ENCODE measurements around the gene GHRHR.

Gene GHRHR

DNA sequence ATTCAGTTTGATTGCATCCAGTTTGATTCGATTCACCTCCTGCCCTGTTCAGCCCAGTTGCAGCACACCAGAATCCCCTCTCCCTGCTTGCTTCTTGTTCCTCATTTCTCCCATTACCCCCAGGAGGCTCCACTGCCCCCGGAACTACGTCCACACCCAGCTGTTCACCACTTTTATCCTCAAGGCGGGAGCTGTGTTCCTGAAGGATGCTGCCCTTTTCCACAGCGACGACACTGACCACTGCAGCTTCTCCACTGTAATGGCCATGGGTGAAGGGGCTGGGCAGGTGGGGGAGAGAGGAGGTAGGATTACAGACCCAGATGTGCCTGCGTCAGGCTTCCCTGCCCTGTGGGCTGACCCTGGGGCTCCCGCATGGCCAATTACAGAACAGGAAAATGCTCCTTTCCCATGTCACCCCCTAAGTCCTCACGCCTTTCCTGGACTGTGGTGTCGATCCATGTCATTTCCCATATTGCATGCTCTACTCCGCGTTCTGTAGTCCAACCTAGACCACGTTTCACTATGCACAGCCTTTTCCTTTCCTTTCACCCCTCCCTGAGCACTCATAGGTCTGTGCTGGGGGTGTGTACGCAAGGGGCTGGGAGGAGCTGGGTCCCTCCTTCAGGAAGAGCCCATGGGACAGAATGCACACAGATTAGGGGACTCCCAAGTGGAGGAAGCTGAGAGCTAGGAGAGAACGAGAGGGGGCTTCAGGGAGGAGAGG is 8.2 kb downstream of the GHRHR start:
- Histone ChIP-seq H3K27ac (ENCODE audit: low read depth, low read length) (no peak overlapping the region), H3K79me1 (ENCODE audit: low read length) (no peaks in the 10 kb centered on the region), H4K5ac (ENCODE audit: low read length) (no peak overlapping the region), H3K56ac (ENCODE audit: low read length) (no peak overlapping the region), H4K8ac (ENCODE audit: low read depth, low read length) (no peak overlapping the region), H3K4me3 (ENCODE audit: low read length) (no peak overlapping the region), H3K79me2 (ENCODE audit: control insufficient read depth, insufficient read depth, low read length) (no peaks in the 10 kb centered on the region), H3K27me3 (ENCODE audit: insufficient read depth, low read length, poor library complexity) (no peaks in the 10 kb centered on the region), H3K9ac (ENCODE audit: low read length) (no peak overlapping the region), H3K18ac (ENCODE audit: low read length) (no peak overlapping the region), H2BK5ac (ENCODE audit: low read length) (no peak overlapping the region), H3K36me3 (ENCODE audit: control insufficient read depth, insufficient read depth, low read length) (no peaks in the 10 kb centered on the region), H3K23ac (ENCODE audit: low read length) (no peak overlapping the region), H3K4me2 (ENCODE audit: low read length) (no peak overlapping the region), H2AK5ac (ENCODE audit: low read length) (no peak overlapping the region), H2BK120ac (ENCODE audit: low read depth, low read length) (no peak overlapping the region), H3K4ac (ENCODE audit: low read depth, low read length) (no peak overlapping the region), H2BK15ac (replicated peaks; ENCODE audit: low read depth) (no peak overlapping the region), H3K4me1 (ENCODE audit: control insufficient read depth, low read depth, low read length) (no peaks in the 10 kb centered on the region)
- WGBS (ENCODE audit: extremely low coverage, insufficient coverage, low lambda C conversion rate): no CpG with 5 or more reads among the region's 15 CpGs
- DNase-seq: no peak

DNA sequence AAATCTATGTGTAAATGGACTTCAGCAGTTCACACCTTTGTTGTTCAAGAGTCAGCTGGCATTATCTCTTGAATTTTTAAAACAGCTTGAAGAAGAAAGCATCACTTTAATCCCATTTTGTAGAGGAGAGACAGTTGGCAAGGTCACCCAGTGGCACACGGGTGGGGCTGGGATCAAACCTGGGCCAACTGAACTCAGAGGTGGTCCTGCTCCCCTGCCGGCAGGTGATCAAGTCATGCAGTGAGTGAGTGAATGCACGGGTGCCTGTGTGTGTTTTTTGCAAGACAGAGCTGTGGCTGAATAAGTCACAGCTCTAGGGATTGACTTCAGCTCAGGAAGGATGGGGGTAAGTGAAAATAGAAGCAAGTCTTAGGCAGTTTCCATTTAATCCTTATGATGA is 9.5 kb downstream of the GHRHR start:
- Histone ChIP-seq H2AK5ac (ENCODE audit: low read length) (no peak overlapping the region), H3K27ac (ENCODE audit: low read depth, low read length) (no peak overlapping the region), H3K4me2 (ENCODE audit: low read length) (no peak overlapping the region), H3K4me3 (ENCODE audit: low read length) (no peak overlapping the region), H3K9ac (ENCODE audit: low read length) (no peak overlapping the region), H3K36me3 (ENCODE audit: control insufficient read depth, insufficient read depth, low read length) (no peaks in the 10 kb centered on the region), H3K27me3 (ENCODE audit: insufficient read depth, low read length, poor library complexity) (no peaks in the 10 kb centered on the region), H3K18ac (ENCODE audit: low read length) (no peak overlapping the region), H2BK5ac (ENCODE audit: low read length) (no peak overlapping the region), H2BK15ac (replicated peaks; ENCODE audit: low read depth) (no peak overlapping the region), H3K79me2 (ENCODE audit: control insufficient read depth, insufficient read depth, low read length) (no peaks in the 10 kb centered on the region), H4K5ac (ENCODE audit: low read length) (no peak overlapping the region), H3K4me1 (ENCODE audit: control insufficient read depth, low read depth, low read length) (no peaks in the 10 kb centered on the region), H3K23ac (ENCODE audit: low read length) (no peak overlapping the region), H4K8ac (ENCODE audit: low read depth, low read length) (no peak overlapping the region), H3K79me1 (ENCODE audit: low read length) (no peaks in the 10 kb centered on the region), H3K4ac (ENCODE audit: low read depth, low read length) (no peak overlapping the region), H3K56ac (ENCODE audit: low read length) (no peak overlapping the region), H2BK120ac (ENCODE audit: low read depth, low read length) (no peak overlapping the region)
- WGBS (ENCODE audit: extremely low coverage, insufficient coverage, low lambda C conversion rate): no CpG with 5 or more reads among the region's 3 CpGs
- DNase-seq: no peak

DNA sequence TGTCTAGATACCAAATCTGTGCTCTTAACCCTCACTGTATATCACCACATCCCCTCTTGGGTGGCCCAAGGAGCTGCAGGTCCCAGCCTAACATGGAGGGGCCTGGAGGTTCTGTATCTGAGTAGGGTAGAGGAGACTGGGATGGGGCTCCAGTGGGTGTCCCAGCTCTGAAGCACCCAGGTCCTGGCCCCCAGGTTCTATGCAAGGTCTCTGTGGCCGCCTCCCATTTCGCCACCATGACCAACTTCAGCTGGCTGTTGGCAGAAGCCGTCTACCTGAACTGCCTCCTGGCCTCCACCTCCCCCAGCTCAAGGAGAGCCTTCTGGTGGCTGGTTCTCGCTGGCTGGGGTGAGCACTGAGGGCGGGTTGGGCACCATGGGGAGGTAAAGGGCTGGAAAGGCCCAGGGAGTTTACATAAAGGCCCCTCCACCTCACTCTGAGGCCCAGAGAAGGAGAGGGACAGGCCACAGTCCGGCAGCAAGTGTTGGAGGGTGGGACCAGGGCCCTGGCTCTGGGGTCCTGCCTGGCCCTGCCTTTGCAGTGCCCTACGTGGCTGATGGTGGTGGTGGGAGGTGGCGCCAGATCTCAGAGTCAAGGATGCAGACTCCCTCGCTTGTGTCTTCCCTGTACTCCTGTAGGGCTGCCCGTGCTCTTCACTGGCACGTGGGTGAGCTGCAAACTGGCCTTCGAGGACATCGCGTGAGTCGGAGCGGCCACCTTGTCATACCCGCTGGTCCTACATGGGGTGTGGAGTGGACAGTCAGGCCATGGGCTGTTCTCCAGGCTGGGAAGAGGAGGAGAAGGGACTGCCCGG is 10.2 kb downstream of the GHRHR start:
- no peak overlapping the region for H4K8ac ChIP-seq (ENCODE audit: low read depth, low read length)
- H3K9ac ChIP-seq (ENCODE audit: low read length): no peak overlapping the region
- no peak overlapping the region for H2BK15ac ChIP-seq (replicated peaks; ENCODE audit: low read depth)
- no peak overlapping the region for H3K18ac ChIP-seq (ENCODE audit: low read length)
- H2BK120ac ChIP-seq (ENCODE audit: low read depth, low read length): no peak overlapping the region
- H2AK5ac ChIP-seq (ENCODE audit: low read length): no peak overlapping the region
- no peaks in the 10 kb centered on the region for H3K36me3 ChIP-seq (ENCODE audit: control insufficient read depth, insufficient read depth, low read length)
- no peak overlapping the region for H3K4me2 ChIP-seq (ENCODE audit: low read length)
- H3K4ac ChIP-seq (ENCODE audit: low read depth, low read length): no peak overlapping the region
- no peak overlapping the region for H4K5ac ChIP-seq (ENCODE audit: low read length)
- H3K79me2 ChIP-seq (ENCODE audit: control insufficient read depth, insufficient read depth, low read length): no peaks in the 10 kb centered on the region
- H3K79me1 ChIP-seq (ENCODE audit: low read length): no peaks in the 10 kb centered on the region
- H3K4me1 ChIP-seq (ENCODE audit: control insufficient read depth, low read depth, low read length): no peaks in the 10 kb centered on the region
- H3K56ac ChIP-seq (ENCODE audit: low read length): no peak overlapping the region
- no peak for DNase-seq
- H3K4me3 ChIP-seq (ENCODE audit: low read length): no peak overlapping the region
- no peak overlapping the region for H3K23ac ChIP-seq (ENCODE audit: low read length)
- no peak overlapping the region for H2BK5ac ChIP-seq (ENCODE audit: low read length)
- H3K27me3 ChIP-seq (ENCODE audit: insufficient read depth, low read length, poor library complexity): no peaks in the 10 kb centered on the region
- WGBS (ENCODE audit: extremely low coverage, insufficient coverage, low lambda C conversion rate): no CpG with 5 or more reads among the region's 18 CpGs
- no peak overlapping the region for H3K27ac ChIP-seq (ENCODE audit: low read depth, low read length)

DNA sequence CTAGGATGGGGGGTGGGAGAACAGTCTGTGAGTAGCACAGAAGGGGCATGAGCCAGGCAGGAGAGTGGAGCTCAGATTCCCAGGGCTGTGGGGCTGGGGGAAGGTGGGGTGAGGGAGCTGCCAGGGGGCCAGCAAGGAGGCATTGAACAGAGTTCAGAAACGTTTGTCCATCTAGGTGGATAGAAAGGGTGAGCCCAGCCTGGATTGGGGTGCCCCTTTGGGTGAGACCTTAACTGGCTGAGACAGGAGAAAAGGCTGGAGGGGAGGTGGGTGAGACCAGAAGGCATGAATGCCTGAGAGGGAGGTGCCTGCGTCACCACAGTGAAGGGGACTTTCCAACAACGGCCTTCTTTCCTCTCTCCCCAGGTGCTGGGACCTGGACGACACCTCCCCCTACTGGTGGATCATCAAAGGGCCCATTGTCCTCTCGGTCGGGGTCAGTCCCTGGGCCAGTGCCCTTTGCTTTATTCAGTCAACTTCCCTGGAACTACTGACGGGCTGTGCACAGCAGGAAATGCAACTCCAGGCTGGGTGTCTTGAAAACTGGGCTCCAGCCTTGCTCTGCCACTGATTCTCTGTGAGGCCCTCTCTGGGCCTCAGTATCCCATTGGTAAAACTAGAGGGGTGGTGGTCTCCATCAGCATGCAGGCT is 11.0 kb downstream of the GHRHR start:
- DNase-seq: peak; percentile 83
- Histone ChIP-seq H4K5ac (ENCODE audit: low read length) (no peak overlapping the region), H2BK120ac (ENCODE audit: low read depth, low read length) (no peak overlapping the region), H3K56ac (ENCODE audit: low read length) (no peak overlapping the region), H3K27me3 (ENCODE audit: insufficient read depth, low read length, poor library complexity) (no peaks in the 10 kb centered on the region), H3K23ac (ENCODE audit: low read length) (no peak overlapping the region), H3K4ac (ENCODE audit: low read depth, low read length) (no peak overlapping the region), H3K18ac (ENCODE audit: low read length) (no peak overlapping the region), H2AK5ac (ENCODE audit: low read length) (no peak overlapping the region), H3K79me2 (ENCODE audit: control insufficient read depth, insufficient read depth, low read length) (no peaks in the 10 kb centered on the region), H2BK5ac (ENCODE audit: low read length) (no peak overlapping the region), H3K36me3 (ENCODE audit: control insufficient read depth, insufficient read depth, low read length) (no peaks in the 10 kb centered on the region), H3K27ac (ENCODE audit: low read depth, low read length) (no peak overlapping the region), H3K4me1 (ENCODE audit: control insufficient read depth, low read depth, low read length) (no peaks in the 10 kb centered on the region), H3K4me3 (ENCODE audit: low read length) (no peak overlapping the region), H4K8ac (ENCODE audit: low read depth, low read length) (no peak overlapping the region), H3K4me2 (ENCODE audit: low read length) (no peak overlapping the region), H3K9ac (ENCODE audit: low read length) (no peak overlapping the region), H3K79me1 (ENCODE audit: low read length) (no peaks in the 10 kb centered on the region), H2BK15ac (replicated peaks; ENCODE audit: low read depth) (no peak overlapping the region)
- no CpG with 5 or more reads among the region's 7 CpGs for WGBS (ENCODE audit: extremely low coverage, insufficient coverage, low lambda C conversion rate)

DNA sequence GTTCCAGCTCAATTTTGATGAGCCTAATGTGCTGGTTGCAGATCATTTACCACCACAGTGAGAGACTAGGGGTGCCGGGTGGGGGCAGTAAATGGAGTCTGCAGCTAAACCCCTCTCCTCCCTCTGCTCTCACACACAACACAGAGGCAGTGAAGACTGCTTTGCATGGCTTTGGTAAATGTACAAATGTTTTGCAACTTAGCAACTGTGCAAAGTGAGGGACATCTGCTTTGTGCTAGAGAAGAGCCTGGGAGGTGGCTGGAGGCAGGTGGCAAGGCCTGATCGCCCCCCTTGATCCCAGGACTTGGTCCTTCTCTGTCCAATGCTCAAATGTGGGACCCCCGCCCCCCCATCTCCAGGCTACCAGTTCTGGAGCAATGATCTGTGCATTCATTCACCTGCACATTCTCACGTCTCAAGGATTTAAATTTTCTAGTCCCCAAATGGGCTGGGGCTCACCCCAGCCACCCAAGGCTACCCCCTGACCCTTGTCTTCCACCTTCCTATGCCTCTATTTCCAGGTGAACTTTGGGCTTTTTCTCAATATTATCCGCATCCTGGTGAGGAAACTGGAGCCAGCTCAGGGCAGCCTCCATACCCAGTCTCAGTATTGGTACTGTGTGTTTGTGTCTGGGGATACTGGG is 11.6 kb downstream of the GHRHR start:
- H3K27me3 ChIP-seq (ENCODE audit: insufficient read depth, low read length, poor library complexity): no peaks in the 10 kb centered on the region
- H3K79me1 ChIP-seq (ENCODE audit: low read length): no peaks in the 10 kb centered on the region
- H2BK15ac ChIP-seq (replicated peaks; ENCODE audit: low read depth): no peak overlapping the region
- no peak overlapping the region for H3K18ac ChIP-seq (ENCODE audit: low read length)
- no peak overlapping the region for H3K4me3 ChIP-seq (ENCODE audit: low read length)
- H2AK5ac ChIP-seq (ENCODE audit: low read length): no peak overlapping the region
- H3K23ac ChIP-seq (ENCODE audit: low read length): no peak overlapping the region
- no peaks in the 10 kb centered on the region for H3K79me2 ChIP-seq (ENCODE audit: control insufficient read depth, insufficient read depth, low read length)
- H3K9ac ChIP-seq (ENCODE audit: low read length): no peak overlapping the region
- no peak overlapping the region for H3K56ac ChIP-seq (ENCODE audit: low read length)
- H4K8ac ChIP-seq (ENCODE audit: low read depth, low read length): no peak overlapping the region
- no peak overlapping the region for H3K4me2 ChIP-seq (ENCODE audit: low read length)
- H3K4ac ChIP-seq (ENCODE audit: low read depth, low read length): no peak overlapping the region
- H4K5ac ChIP-seq (ENCODE audit: low read length): no peak overlapping the region
- no peak for DNase-seq
- H2BK120ac ChIP-seq (ENCODE audit: low read depth, low read length): no peak overlapping the region
- no peaks in the 10 kb centered on the region for H3K4me1 ChIP-seq (ENCODE audit: control insufficient read depth, low read depth, low read length)
- H2BK5ac ChIP-seq (ENCODE audit: low read length): no peak overlapping the region
- no peak overlapping the region for H3K27ac ChIP-seq (ENCODE audit: low read depth, low read length)
- H3K36me3 ChIP-seq (ENCODE audit: control insufficient read depth, insufficient read depth, low read length): no peaks in the 10 kb centered on the region
- no CpG with 5 or more reads among the region's 5 CpGs for WGBS (ENCODE audit: extremely low coverage, insufficient coverage, low lambda C conversion rate)

All from mesendoderm (in vitro differentiated cells).